K562 (cell line): ENCODE data around the gene SLC32A1. TPM values are rescaled to one million over a fixed set of nuclear protein-coding genes. Genes with fewer than 3 reads are reported as not detected.
A peak's percentile ranks its signal among the peaks of the same experiment; 100 is the strongest.

ENCODE experiments used
- ATAC-seq: fragments of 200-7000 bp; cut with Tn5 transposase; 3 replicates; pipeline ENCODE4 v1.9.1; 2020; ENCODE audit warnings: moderate library complexity
- BruUV-seq: library from RNA; stranded (reverse); fragments of 400-500 nt; replicated peaks from 2 replicates; lab custom pipeline; 2021; lab: Mats Ljungman, UMichigan
- CTCF ChIA-PET: fragments of 300-600 bp; formaldehyde crosslinking; extraction: SDS; loops from one replicate; lab custom pipeline; 2021; ENCODE audit warnings: low intra/inter-chr PET ratio; lab: Yijun Ruan, JAX
- POLR2A ChIA-PET: fragments of 300-600, 350-650 bp; sonication (Branson Sonifier 250); formaldehyde crosslinking; extraction: SDS; loops from one replicate; lab custom pipeline; 2021; ENCODE audit warnings: antibody characterized with exemption, inconsistent platforms; lab: Yijun Ruan, JAX
- DNase-seq, 4 experiments: peaks; one replicate each; pipeline versions ENCODE4 v3.0.0 to v3.0.0-alpha.2; 2011 to 2018; ENCODE audit warnings: low spot score in 3 of 4, mixed read lengths in 3 of 4; ENCODE audit errors: extremely low read depth in 1 of 4
- FAIRE-seq: peaks from 2 replicates; lab custom pipeline; 2011; peaks lifted over from hg19 to GRCh38; lab: Jason Lieb, UNC
- H2AFZ ChIP-seq: 2 replicates; pipeline ENCODE4 v1.6.0; 2011; ENCODE audit warnings: low read depth, low read length, control low read depth, inconsistent platforms
- H3K27ac ChIP-seq: fragments of 200-600 bp; 3 replicates; pipeline ENCODE4 v1.8.0; 2011; ENCODE audit warnings: low read depth, mild to moderate bottlenecking, control low read depth, inconsistent platforms, low read length, moderate library complexity, mixed read lengths; ENCODE audit errors: extremely low read depth
- H3K27me3 ChIP-seq, 2 experiments: fragments of 300-600 bp in 1 of 2; 2 replicates in 1 of 2; 3 replicates in 1 of 2; pipeline versions ENCODE4 v1.6.0 to v1.8.0; 2011; ENCODE audit warnings: inconsistent platforms in 2 of 2, low read length in 2 of 2, mild to moderate bottlenecking in 1 of 2, mixed read lengths in 1 of 2, moderate library complexity in 1 of 2; ENCODE audit not compliant: control insufficient read depth in 2 of 2, insufficient read depth in 2 of 2
- H3K36me3 ChIP-seq: fragments of 300-600 bp; 3 replicates; pipeline ENCODE4 v1.8.0; 2011; ENCODE audit warnings: mild to moderate bottlenecking, low read length, inconsistent platforms; ENCODE audit not compliant: control insufficient read depth, insufficient read depth
- H3K4me1 ChIP-seq, 2 experiments: fragments of 200-600 bp in 1 of 2; replicated peaks in 1 of 2; 2 replicates in 1 of 2; 3 replicates in 1 of 2; pipeline versions ENCODE4 v1.5.1 to v1.8.0; 2011; ENCODE audit warnings: inconsistent platforms in 2 of 2, low read length in 2 of 2, mild to moderate bottlenecking in 1 of 2, mixed read lengths in 1 of 2, moderate library complexity in 1 of 2; ENCODE audit not compliant: control insufficient read depth in 2 of 2, insufficient read depth in 2 of 2
- H3K4me2 ChIP-seq: 2 replicates; pipeline ENCODE4 v1.6.1; 2011; ENCODE audit warnings: low read length, control low read depth, inconsistent platforms, mixed read lengths; ENCODE audit not compliant: insufficient read depth
- H3K4me3 ChIP-seq: fragments of 200-600 bp; sonication (generic), shearing (Covaris generic); 2 replicates; pipeline ENCODE4 v1.5.1; 2016; ENCODE audit warnings: control low read depth, inconsistent platforms
- H3K79me2 ChIP-seq: fragments of 200-600 bp; 3 replicates; pipeline ENCODE4 v1.8.0; 2011; ENCODE audit warnings: low read length, inconsistent platforms; ENCODE audit not compliant: control insufficient read depth, insufficient read depth
- H3K9ac ChIP-seq, 2 experiments: 2 replicates each; pipeline versions ENCODE4 v1.6.0 to v1.6.1; 2011; ENCODE audit warnings: low read depth in 2 of 2, low read length in 2 of 2, control low read depth in 1 of 2, inconsistent platforms in 1 of 2, mild to moderate bottlenecking in 1 of 2, mixed read lengths in 1 of 2; ENCODE audit not compliant: insufficient read depth in 1 of 2
- H3K9me1 ChIP-seq: one replicate; pipeline ENCODE4 v1.6.0; 2011; ENCODE audit warnings: inconsistent platforms, mild to moderate bottlenecking, low read length, moderate library complexity; ENCODE audit not compliant: control insufficient read depth, insufficient read depth
- H3K9me3 ChIP-seq: replicated peaks from 2 replicates; pipeline ENCODE4 v1.5.1; 2011; ENCODE audit warnings: low read depth, low read length, inconsistent platforms; ENCODE audit not compliant: control insufficient read depth, insufficient read depth
- H4K20me1 ChIP-seq: replicated peaks from 2 replicates; pipeline ENCODE4 v1.6.1; 2011; ENCODE audit warnings: low read length, inconsistent platforms, mixed read lengths; ENCODE audit not compliant: control insufficient read depth, insufficient read depth
- SRSF3 ChIP-seq: fragments of 200-400 bp; formaldehyde crosslinking; IDR thresholded peaks from 2 replicates; pipeline ENCODE4 v1.6.1; 2016; ENCODE audit warnings: mild to moderate bottlenecking, low read length, moderate library complexity; ENCODE audit not compliant: insufficient read depth
- STAG1 ChIP-seq: sonication (generic); formaldehyde crosslinking; IDR thresholded peaks from 2 replicates; pipeline ENCODE4 v1.5.0; 2020; ENCODE audit warnings: missing genetic modification reagents, borderline replicate concordance
- ZNF57 ChIP-seq: fragments of 450-650 bp; formaldehyde crosslinking; IDR thresholded peaks from 2 replicates; pipeline ENCODE4 v1.4.0; 2020; ENCODE audit warnings: mild to moderate bottlenecking, moderate library complexity
- WGBS: fragments of 100-300 bp; shearing (Covaris generic); methylation state at CpG from one replicate; pipeline ENCODE4 v1.1.6; 2016; ENCODE audit warnings: low coverage, mixed read lengths; ENCODE audit not compliant: insufficient coverage; ENCODE audit errors: missing lambda C conversion rate; 5-methylcytosine and 5-hydroxymethylcytosine counted together
- in situ Hi-C: fragments of 300-500 bp; cut with MboI; formaldehyde crosslinking; loops from 4 replicates; pipeline ENCODE4 v1.15.0; 2018; ENCODE audit warnings: inconsistent platforms, mixed read lengths
- intact Hi-C: fragments of 100-400 bp; cut with micrococcal nuclease; formaldehyde crosslinking; loops from 2 replicates; pipeline ENCODE4 v1.14.2; 2022
- polyA plus RNA-seq, 8 experiments: library from polyadenylated mRNA; depleted of rRNA in 4 of 8; stranded (reverse) in 5 of 8; unstranded in 3 of 8; fragments of >200 nt; fragmentation: Nextera tagmentation in 2 of 8; fragmentation: Illumina TruSeq in 1 of 8; extraction: Ambion mirVana in 2 of 8; extraction: Trizol in 1 of 8; gene quantifications; 2 replicates each; pipeline versions ENCODE4 v1.2.1 to v1.2.3, GENCODE V29; 2011 to 2014; ENCODE audit warnings: inconsistent platforms in 1 of 8, missing spikeins in 1 of 8
- total RNA-seq, 7 experiments: library from RNA; depleted of rRNA in 6 of 7; stranded (reverse); fragments of >200 nt in 6 of 7; fragmentation: Illumina TruSeq in 2 of 7; extraction: Trizol in 2 of 7; gene quantifications; 2 replicates each; pipeline versions ENCODE4 v1.2.1 to v1.2.3, GENCODE V29; 2011 to 2021; ENCODE audit warnings: low replicate concordance in 1 of 7
- TF ChIP-seq, protein P1 (sequence below), 3 experiments: IDR thresholded peaks in 2 of 3; conservative IDR thresholded peaks in 1 of 3; 2 replicates each; pipeline ENCODE4 v1.5.1; 2011 to 2012; ENCODE audit warnings: low read length in 3 of 3, mild to moderate bottlenecking in 3 of 3, control low read depth in 2 of 3, improper control_type of control experiment in 1 of 3, inconsistent platforms in 1 of 3, low read depth in 1 of 3, mixed read lengths in 1 of 3, moderate library complexity in 1 of 3; ENCODE audit not compliant: insufficient read depth in 2 of 3
- TF ChIP-seq, protein P2 (sequence below): fragments of 250-450 bp; sonication (Bioruptor Pico); IDR thresholded peaks from 2 replicates; pipeline ENCODE4 v1.5.0; 2022; ENCODE audit warnings: mild to moderate bottlenecking
- TF ChIP-seq, protein P3 (sequence below): fragments of 250-450 bp; sonication (Bioruptor Pico); IDR thresholded peaks from 2 replicates; pipeline ENCODE4 v1.4.0; 2020

SLC32A1 gene
- total and polyA plus RNA-seq, 9 of the 15 experiments (the other 6 are each of a cell fraction or from before 2014, with no cell fraction given) = not detected

DNA sequence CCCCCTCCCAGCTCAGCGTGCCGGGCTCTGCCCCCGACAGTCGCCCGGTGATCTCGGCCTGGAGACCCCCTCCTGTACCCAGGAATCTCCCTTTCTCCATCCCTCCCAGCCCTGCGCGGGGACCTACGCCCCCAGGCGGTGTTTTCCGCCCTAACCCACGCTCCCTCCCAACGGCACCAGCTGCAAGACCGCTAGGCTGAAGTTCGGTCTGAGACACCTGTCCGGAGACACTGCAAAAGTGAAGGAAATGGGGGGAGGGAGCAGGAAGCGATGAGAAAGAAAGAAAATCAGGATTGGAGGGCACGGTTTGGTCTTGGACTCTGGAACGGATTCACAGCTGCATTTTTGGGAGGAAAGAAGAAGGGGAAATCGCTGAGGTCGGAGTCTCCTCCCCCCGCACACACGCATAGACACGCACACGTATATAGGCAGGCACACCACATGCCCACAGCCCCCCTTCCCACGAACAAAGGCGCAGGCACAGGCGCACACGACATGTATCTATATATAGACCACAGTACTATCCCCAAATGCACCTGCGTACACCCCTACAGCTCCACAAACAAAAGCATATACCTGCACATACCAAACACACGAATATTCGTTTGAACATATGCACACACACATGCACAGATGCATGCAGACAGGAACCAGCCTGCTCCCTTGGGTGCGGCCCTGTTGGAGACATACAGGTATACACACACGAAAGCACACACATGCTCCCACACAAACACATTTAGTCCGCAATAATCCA lies 1.0 kb downstream of the SLC32A1 start (continued):
- TF ChIP-seq, protein P1, sequence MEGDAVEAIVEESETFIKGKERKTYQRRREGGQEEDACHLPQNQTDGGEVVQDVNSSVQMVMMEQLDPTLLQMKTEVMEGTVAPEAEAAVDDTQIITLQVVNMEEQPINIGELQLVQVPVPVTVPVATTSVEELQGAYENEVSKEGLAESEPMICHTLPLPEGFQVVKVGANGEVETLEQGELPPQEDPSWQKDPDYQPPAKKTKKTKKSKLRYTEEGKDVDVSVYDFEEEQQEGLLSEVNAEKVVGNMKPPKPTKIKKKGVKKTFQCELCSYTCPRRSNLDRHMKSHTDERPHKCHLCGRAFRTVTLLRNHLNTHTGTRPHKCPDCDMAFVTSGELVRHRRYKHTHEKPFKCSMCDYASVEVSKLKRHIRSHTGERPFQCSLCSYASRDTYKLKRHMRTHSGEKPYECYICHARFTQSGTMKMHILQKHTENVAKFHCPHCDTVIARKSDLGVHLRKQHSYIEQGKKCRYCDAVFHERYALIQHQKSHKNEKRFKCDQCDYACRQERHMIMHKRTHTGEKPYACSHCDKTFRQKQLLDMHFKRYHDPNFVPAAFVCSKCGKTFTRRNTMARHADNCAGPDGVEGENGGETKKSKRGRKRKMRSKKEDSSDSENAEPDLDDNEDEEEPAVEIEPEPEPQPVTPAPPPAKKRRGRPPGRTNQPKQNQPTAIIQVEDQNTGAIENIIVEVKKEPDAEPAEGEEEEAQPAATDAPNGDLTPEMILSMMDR (IDR thresholded peaks at IDR 0.05 in 2 of 3, conservative IDR thresholded peaks at IDR 0.05 in 1 of 3; ENCODE audit: insufficient read depth in 2 of 3, low read depth in 1 of 3, low read length in 3 of 3) = peak in 1 of 3 experiments; percentile 9; a peak in 1 of 6 replicates
- no peak for TF ChIP-seq ZNF57

DNA sequence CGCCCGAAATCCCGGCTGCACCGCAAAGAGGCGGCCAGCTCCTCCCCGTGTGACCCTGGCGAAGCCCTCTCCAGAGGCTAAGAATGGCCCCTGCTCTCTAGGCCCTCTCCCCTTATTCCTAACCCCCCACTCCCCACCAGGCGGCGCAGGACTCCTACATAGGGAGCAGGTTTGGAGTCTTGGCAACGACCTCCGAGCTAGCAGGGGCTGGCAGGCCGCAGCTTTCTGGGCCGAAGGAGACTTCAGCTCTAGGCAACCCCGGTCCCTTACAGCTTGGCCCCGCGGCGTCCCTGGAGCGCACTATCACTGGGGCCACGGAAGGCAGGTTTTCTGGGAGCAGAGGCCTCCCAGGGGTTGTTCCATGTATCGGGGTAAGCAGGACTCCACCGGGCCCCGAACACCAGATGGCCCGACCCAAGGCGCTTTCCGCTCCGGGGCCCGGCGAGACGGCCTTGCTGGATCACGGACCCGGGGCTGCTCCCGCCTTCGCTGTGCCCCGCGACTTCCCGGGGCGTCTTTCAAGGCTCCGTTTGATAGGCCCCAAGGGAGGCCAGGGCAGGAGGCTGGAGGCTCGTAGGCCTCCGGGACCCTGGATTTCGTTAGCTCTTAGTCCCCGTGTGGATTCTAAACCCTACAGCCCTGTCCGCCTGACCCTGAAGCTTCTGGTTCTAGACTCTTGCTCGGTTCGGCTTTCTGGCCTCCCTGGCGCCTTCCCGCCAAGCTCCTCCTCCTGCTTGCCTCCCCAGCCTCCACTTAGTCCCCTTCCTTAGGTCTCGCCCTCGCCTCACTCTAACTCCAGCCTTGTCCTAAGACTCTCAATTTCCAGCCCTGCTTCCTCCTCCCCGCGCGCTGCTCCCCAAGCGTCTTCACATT lies 1.9 kb downstream of the SLC32A1 start:
- Histone ChIP-seq H3K9me1 (no peaks in the 10 kb centered on the region), H2AFZ (no peak overlapping the region), H3K79me2 (no peaks in the 10 kb centered on the region), H3K9ac (no peak overlapping the region), H3K4me2 (no peak overlapping the region), H3K36me3 (no peaks in the 10 kb centered on the region), H3K4me1 (peaks cover 6 to 56% of the 10 kb centered on the region in 2 experiments; a peak in 4 of 5 replicates), H4K20me1 (peaks cover 6% of the 10 kb centered on the region), H3K9me3 (no peaks in the 10 kb centered on the region), H3K4me3 (no peak overlapping the region), H3K27me3 (peaks cover 45 to 91% of the 10 kb centered on the region in 2 experiments), H3K27ac (no peak overlapping the region)
- in situ Hi-C loops = no loop called here
- POLR2A ChIA-PET = interaction anchor here (0.6 kb wide), 2 partner anchors 22 to 266 kb away, joined by 3 to 4 read pairs; no protein-coding TSS in a partner anchor
- BruUV-seq = no TSS peak
- ATAC-seq (peak; percentile 87), FAIRE-seq (no peak), DNase-seq (peak; percentile 68 to 79 (median 74))
- 35% methylated on average over 49 of the region's 53 CpGs for WGBS
- CTCF ChIA-PET = interaction anchor here (0.8 to 1.9 kb wide), 3 partner anchors 25 to 167 kb away, joined by 4 to 8 read pairs (median 5); no protein-coding TSS in a partner anchor
- intact Hi-C loops = loop anchor here (5.0 to 10.0 kb wide), 2 partner anchors 166 to 319 kb away; no protein-coding TSS in a partner anchor
- TF ChIP-seq, protein P2, sequence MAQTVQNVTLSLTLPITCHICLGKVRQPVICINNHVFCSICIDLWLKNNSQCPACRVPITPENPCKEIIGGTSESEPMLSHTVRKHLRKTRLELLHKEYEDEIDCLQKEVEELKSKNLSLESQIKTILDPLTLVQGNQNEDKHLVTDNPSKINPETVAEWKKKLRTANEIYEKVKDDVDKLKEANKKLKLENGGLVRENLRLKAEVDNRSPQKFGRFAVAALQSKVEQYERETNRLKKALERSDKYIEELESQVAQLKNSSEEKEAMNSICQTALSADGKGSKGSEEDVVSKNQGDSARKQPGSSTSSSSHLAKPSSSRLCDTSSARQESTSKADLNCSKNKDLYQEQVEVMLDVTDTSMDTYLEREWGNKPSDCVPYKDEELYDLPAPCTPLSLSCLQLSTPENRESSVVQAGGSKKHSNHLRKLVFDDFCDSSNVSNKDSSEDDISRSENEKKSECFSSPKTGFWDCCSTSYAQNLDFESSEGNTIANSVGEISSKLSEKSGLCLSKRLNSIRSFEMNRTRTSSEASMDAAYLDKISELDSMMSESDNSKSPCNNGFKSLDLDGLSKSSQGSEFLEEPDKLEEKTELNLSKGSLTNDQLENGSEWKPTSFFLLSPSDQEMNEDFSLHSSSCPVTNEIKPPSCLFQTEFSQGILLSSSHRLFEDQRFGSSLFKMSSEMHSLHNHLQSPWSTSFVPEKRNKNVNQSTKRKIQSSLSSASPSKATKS (CRISPR knock-in tag) = no peak
- peak; percentile 57 for TF ChIP-seq STAG1 (CRISPR knock-in tag)
- TF ChIP-seq, protein P3, sequence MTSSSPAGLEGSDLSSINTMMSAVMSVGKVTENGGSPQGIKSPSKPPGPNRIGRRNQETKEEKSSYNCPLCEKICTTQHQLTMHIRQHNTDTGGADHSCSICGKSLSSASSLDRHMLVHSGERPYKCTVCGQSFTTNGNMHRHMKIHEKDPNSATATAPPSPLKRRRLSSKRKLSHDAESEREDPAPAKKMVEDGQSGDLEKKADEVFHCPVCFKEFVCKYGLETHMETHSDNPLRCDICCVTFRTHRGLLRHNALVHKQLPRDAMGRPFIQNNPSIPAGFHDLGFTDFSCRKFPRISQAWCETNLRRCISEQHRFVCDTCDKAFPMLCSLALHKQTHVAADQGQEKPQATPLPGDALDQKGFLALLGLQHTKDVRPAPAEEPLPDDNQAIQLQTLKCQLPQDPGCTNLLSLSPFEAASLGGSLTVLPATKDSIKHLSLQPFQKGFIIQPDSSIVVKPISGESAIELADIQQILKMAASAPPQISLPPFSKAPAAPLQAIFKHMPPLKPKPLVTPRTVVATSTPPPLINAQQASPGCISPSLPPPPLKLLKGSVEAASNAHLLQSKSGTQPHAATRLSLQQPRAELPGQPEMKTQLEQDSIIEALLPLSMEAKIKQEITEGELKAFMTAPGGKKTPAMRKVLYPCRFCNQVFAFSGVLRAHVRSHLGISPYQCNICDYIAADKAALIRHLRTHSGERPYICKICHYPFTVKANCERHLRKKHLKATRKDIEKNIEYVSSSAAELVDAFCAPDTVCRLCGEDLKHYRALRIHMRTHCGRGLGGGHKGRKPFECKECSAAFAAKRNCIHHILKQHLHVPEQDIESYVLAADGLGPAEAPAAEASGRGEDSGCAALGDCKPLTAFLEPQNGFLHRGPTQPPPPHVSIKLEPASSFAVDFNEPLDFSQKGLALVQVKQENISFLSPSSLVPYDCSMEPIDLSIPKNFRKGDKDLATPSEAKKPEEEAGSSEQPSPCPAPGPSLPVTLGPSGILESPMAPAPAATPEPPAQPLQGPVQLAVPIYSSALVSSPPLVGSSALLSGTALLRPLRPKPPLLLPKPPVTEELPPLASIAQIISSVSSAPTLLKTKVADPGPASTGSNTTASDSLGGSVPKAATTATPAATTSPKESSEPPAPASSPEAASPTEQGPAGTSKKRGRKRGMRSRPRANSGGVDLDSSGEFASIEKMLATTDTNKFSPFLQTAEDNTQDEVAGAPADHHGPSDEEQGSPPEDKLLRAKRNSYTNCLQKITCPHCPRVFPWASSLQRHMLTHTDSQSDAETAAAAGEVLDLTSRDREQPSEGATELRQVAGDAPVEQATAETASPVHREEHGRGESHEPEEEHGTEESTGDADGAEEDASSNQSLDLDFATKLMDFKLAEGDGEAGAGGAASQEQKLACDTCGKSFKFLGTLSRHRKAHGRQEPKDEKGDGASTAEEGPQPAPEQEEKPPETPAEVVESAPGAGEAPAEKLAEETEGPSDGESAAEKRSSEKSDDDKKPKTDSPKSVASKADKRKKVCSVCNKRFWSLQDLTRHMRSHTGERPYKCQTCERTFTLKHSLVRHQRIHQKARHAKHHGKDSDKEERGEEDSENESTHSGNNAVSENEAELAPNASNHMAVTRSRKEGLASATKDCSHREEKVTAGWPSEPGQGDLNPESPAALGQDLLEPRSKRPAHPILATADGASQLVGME (CRISPR knock-in tag) = no peak
- TF ChIP-seq SRSF3 = no peak
